Duodenal mucosa (tissue), 2 donors: ENCODE results near the gene LYRM2.

Experiments used
- H3K27ac ChIP-seq: one replicate; pipeline ENCODE4 v1.7.0; 2013; ENCODE audit warnings: low read depth, low read length
- H3K27me3 ChIP-seq, 2 donors: one replicate each; pipeline ENCODE4 v1.7.0; 2013; ENCODE audit warnings: low read length in 2 of 2, control low read depth in 1 of 2; ENCODE audit not compliant: insufficient read depth in 2 of 2, control insufficient read depth in 1 of 2
- H3K36me3 ChIP-seq, 2 donors: one replicate each; pipeline ENCODE4 v1.7.0; 2013; ENCODE audit warnings: low read length in 2 of 2, control low read depth in 1 of 2; ENCODE audit not compliant: insufficient read depth in 2 of 2, control insufficient read depth in 1 of 2
- H3K4me1 ChIP-seq, 2 donors: one replicate each; pipeline ENCODE4 v1.7.0; 2013; ENCODE audit warnings: low read length in 2 of 2, control low read depth in 1 of 2; ENCODE audit not compliant: insufficient read depth in 2 of 2, control insufficient read depth in 1 of 2
- H3K4me3 ChIP-seq, 2 donors: one replicate each; pipeline ENCODE4 v1.7.0; 2013; ENCODE audit warnings: low read length in 2 of 2, low read depth in 1 of 2
- H3K9ac ChIP-seq, 2 donors: one replicate each; pipeline ENCODE4 v1.7.0; 2013; ENCODE audit warnings: low read length in 2 of 2, low read depth in 1 of 2
- H3K9me3 ChIP-seq, 2 donors: one replicate each; pipeline ENCODE4 v1.7.0; 2013; ENCODE audit warnings: low read length in 2 of 2, control low read depth in 1 of 2; ENCODE audit not compliant: control insufficient read depth in 1 of 2

The LYRM2 gene

GRCh38 chr6:89539779-89540178 is 98.8 kb downstream of the LYRM2 start:
- no peaks in the 10 kb centered on the region for H3K27me3 ChIP-seq
- no peaks in the 10 kb centered on the region for H3K4me1 ChIP-seq
- no peak overlapping the region for H3K27ac ChIP-seq
- no peak overlapping the region for H3K9ac ChIP-seq
- no peaks in the 10 kb centered on the region for H3K36me3 ChIP-seq
- H3K9me3 ChIP-seq: no peaks in the 10 kb centered on the region
- H3K4me3 ChIP-seq: no peak overlapping the region

DNA sequence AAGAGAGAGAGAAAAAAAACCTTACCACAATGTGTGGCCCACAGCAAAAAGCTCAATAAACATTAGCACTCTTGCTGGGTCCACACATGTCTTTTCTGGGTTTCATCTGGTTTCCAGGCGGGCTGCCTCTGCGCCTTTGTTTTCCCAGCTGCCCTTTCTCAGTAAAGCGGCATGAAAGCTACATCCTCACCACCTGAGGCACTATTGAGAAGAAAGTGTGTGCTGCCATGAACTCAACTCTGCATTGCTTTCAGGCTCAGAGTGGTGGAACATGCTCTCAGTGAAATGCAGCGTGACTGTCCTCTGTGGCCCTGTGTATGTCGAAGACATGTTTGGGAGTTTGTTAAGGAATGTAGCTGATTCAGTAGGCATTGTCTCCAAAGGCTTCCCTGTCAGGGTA is 102.3 kb downstream of the LYRM2 start:
- no peak overlapping the region for H3K9ac ChIP-seq
- no peaks in the 10 kb centered on the region for H3K4me1 ChIP-seq
- no peak overlapping the region for H3K4me3 ChIP-seq
- no peaks in the 10 kb centered on the region for H3K27me3 ChIP-seq
- no peak overlapping the region for H3K27ac ChIP-seq
- H3K36me3 ChIP-seq: no peaks in the 10 kb centered on the region
- no peaks in the 10 kb centered on the region for H3K9me3 ChIP-seq

GRCh38 chr6:89530982-89531381 is 107.6 kb downstream of the LYRM2 start:
- Histone ChIP-seq H3K9me3 (no peaks in the 10 kb centered on the region), H3K4me1 (no peaks in the 10 kb centered on the region), H3K36me3 (no peaks in the 10 kb centered on the region), H3K27ac (no peak overlapping the region), H3K9ac (no peak overlapping the region), H3K4me3 (no peak overlapping the region), H3K27me3 (no peaks in the 10 kb centered on the region)

- no peaks in the 10 kb centered on the region for H3K4me1 ChIP-seq
- H3K9me3 ChIP-seq: no peaks in the 10 kb centered on the region
- H3K9ac ChIP-seq: no peak overlapping the region
- no peak overlapping the region for H3K4me3 ChIP-seq
- no peak overlapping the region for H3K27ac ChIP-seq
- H3K27me3 ChIP-seq: no peaks in the 10 kb centered on the region
- H3K36me3 ChIP-seq: no peaks in the 10 kb centered on the region
Measured at GRCh38 chr6:89528866-89529265, 109.7 kb downstream of the LYRM2 start.

DNA sequence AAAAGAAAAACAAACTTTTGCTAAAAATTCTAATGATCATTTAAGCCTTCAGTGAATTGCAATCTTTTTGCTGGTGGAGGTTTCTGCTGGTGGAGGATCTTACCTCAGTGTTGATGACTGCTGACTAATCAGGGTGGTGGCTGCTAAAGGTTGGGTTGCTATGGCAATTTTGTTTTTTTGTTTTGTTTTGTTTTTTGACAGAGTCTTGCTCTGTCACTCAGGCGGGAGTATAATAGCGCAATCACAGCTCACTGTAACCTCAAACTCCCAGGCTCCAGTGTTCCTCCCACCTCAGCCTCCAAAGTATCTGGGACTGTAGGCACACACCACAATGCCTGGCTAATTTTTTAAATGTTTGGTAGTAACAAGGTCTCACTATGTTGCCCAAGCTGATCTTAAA is 110.9 kb downstream of the LYRM2 start:
- H3K27me3 ChIP-seq: no peaks in the 10 kb centered on the region
- H3K9ac ChIP-seq: no peak overlapping the region
- no peaks in the 10 kb centered on the region for H3K4me1 ChIP-seq
- no peak overlapping the region for H3K27ac ChIP-seq
- no peak overlapping the region for H3K4me3 ChIP-seq
- H3K9me3 ChIP-seq: no peaks in the 10 kb centered on the region
- no peaks in the 10 kb centered on the region for H3K36me3 ChIP-seq

DNA sequence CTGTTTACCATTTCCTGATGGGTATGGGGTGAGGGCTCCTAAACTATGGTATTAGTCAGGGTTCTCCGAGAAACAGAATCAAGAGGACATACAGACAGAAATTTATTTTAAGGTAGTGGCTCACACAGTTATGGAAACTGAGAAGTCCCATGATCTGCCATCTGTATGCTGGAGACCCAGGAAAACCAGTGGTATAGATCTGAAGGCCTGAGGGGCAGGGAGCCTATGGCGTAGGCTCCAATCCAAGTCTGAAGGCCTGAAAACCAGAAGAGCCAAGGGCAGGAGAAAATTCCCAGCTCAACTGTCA is 112.0 kb downstream of the LYRM2 start:
- no peak overlapping the region for H3K9ac ChIP-seq
- no peaks in the 10 kb centered on the region for H3K36me3 ChIP-seq
- H3K9me3 ChIP-seq: no peaks in the 10 kb centered on the region
- H3K27ac ChIP-seq: no peak overlapping the region
- H3K4me3 ChIP-seq: no peak overlapping the region
- no peaks in the 10 kb centered on the region for H3K4me1 ChIP-seq
- no peaks in the 10 kb centered on the region for H3K27me3 ChIP-seq

DNA sequence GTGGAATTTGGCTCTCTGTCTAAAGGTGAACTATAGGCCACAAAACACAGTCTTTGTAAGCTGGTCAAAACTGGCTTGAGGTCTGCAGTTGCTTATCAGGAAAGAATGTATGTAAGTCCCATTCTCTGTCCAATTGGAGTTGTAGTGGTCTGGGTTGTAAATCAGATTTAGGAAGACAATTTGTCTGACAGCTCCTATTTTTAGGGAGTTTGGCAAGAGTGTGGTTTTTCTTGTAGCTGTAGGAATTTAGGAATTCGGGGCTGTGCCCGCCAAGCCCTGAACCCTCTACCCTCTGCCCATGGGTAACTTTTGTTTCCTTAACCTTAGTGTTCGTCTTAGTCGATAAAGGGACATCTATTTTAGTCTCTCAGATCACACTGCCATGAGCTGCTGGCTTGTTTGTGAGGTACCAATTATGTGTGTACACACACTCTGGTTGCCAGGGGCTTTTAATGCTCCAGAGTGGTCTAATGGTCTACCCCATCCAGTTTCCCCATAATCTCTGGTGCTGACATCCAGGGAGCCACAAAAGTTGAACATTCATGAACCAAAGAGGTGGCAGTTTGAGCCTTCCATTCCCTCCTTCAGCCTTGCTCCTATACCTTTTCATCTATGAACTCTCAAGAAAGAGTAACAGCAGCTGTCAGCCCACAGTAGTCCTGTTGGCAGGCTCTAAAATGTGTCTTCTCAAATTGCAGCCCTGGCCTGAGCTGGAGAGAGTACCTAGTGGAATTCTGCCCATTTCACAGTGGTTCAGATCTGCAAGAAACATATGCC is 112.6 kb downstream of the LYRM2 start:
- Histone ChIP-seq H3K9ac (no peak overlapping the region), H3K4me3 (no peak overlapping the region), H3K36me3 (no peaks in the 10 kb centered on the region), H3K27me3 (no peaks in the 10 kb centered on the region), H3K27ac (no peak overlapping the region), H3K9me3 (no peaks in the 10 kb centered on the region), H3K4me1 (no peaks in the 10 kb centered on the region)

- H3K4me1 ChIP-seq: no peaks in the 10 kb centered on the region
- H3K4me3 ChIP-seq: no peak overlapping the region
- H3K27me3 ChIP-seq: no peaks in the 10 kb centered on the region
- H3K36me3 ChIP-seq: no peaks in the 10 kb centered on the region
- no peak overlapping the region for H3K9ac ChIP-seq
- no peaks in the 10 kb centered on the region for H3K9me3 ChIP-seq
- no peak overlapping the region for H3K27ac ChIP-seq
Measured at GRCh38 chr6:89522778-89523177, 115.8 kb downstream of the LYRM2 start.

DNA sequence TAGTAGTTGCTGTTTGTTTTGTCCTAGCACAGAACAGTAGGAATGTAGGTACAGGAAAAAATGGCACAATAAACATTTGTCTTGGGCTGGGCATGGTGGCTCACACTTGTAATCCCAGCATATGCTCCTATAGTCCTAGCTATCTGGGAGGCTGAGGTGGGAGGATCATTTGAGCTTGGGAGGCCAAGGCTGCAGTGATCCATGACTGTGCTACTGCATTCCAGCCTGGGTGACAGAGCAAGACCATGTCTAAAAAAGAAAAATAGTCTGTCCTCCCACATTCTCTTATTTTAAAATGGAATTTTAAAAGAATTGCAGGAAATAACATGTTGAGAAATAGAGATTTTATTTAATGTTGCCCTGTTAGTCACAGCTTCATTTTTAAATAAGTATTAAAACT is 117.8 kb downstream of the LYRM2 start:
- no peaks in the 10 kb centered on the region for H3K4me1 ChIP-seq
- H3K9me3 ChIP-seq: no peaks in the 10 kb centered on the region
- H3K4me3 ChIP-seq: no peak overlapping the region
- H3K9ac ChIP-seq: no peak overlapping the region
- H3K36me3 ChIP-seq: no peaks in the 10 kb centered on the region
- H3K27me3 ChIP-seq: no peaks in the 10 kb centered on the region
- H3K27ac ChIP-seq: no peak overlapping the region

GRCh38 chr6:89518352-89519055 is 120.0 kb downstream of the LYRM2 start:
- H3K27me3 ChIP-seq: no peaks in the 10 kb centered on the region
- H3K27ac ChIP-seq: no peak overlapping the region
- H3K4me3 ChIP-seq: no peak overlapping the region
- H3K9me3 ChIP-seq: no peaks in the 10 kb centered on the region
- no peak overlapping the region for H3K9ac ChIP-seq
- no peaks in the 10 kb centered on the region for H3K36me3 ChIP-seq
- H3K4me1 ChIP-seq: no peaks in the 10 kb centered on the region
